DOHH2 (cell line): Measurements from ENCODE around the gene TMEM214.

Experiments used
- CTCF ChIP-seq: fragments of 200-600 bp; sonication (generic); IDR thresholded peaks from one replicate; pipeline ENCODE4 v1.5.1; 2014; ENCODE audit warnings: antibody characterized with exemption, mild to moderate bottlenecking, low read depth, low read length; ENCODE audit not compliant: poor library complexity, severe bottlenecking
- EZH2phosphoT487 ChIP-seq: fragments of 200-600 bp; sonication (generic); IDR thresholded peaks from 2 replicates; pipeline ENCODE4 v1.6.1; 2017; ENCODE audit warnings: borderline replicate concordance, mild to moderate bottlenecking, antibody characterized with exemption, low read length, moderate library complexity, mixed read lengths

GRCh38 chr2:26993768-26994167 is 39.0 kb upstream of the TMEM214 start:
- TF ChIP-seq CTCF (no peak), EZH2phosphoT487 (no peak)
